Measurements from ENCODE around the gene TOLLIP.

GRCh38 chr11:1302461-1303125, 6.8 kb downstream of the TOLLIP start:
- TF ChIP-seq CTCF (IDR thresholded peaks at IDR 0.05): no peak
- TF ChIP-seq POLR2A (IDR thresholded peaks at IDR 0.05): no peak

Measured in esophagus squamous epithelium (tissue), 4 donors.